ENCODE data around the gene FGL2.
"Not testable (repeated sequence)": the region's sequence is repeated elsewhere in the genome, so short reads cannot be mapped to it uniquely, and the experiment has no call there.

The FGL2 gene

DNA sequence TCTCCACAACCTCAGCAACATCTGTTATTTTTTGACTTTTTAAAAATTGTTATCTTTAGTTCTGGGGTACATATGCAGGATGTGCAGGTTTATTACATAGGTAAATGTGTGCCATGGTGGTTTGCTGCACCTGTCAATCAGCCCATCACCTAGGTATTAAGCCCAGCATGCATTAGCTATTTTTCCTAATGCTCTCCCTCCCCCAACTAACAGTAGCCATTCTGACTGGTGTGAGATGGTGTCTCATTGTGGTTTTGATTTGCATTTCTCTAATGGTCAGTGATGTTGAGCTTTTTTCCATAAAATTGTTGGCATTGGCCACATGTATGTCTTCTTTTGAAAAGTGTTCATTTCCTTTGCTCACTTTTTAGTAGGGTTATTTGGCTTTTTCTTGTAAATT, 29.2 kb upstream of the FGL2 start:
- H3K27ac ChIP-seq (ENCODE audit: insufficient read depth in 1 of 2, low read depth in 1 of 2, low read length in 2 of 2, poor library complexity in 1 of 2, severe bottlenecking in 2 of 2); H3K27me3 ChIP-seq (replicated peaks in 2 of 5; ENCODE audit: control insufficient read depth in 4 of 5, insufficient read depth in 5 of 5, low read length in 4 of 5); POLR2A ChIA-PET; DNase-seq; H3K4me1 ChIP-seq (ENCODE audit: control extremely low read depth in 1 of 4, control insufficient read depth in 4 of 4, insufficient read depth in 4 of 4, low read length in 3 of 4); H3K36me3 ChIP-seq (ENCODE audit: control insufficient read depth in 4 of 4, insufficient read depth in 4 of 4, low read length in 3 of 4); H3K4me3 ChIP-seq (ENCODE audit: control insufficient read depth in 1 of 7, extremely low read depth in 1 of 7, insufficient read depth in 4 of 7, low read depth in 2 of 7, low read length in 6 of 7): not testable (repeated sequence)
- peaks cover 0 to 16% (median 0%) of the 10 kb centered on the region in 5 experiments for H3K9me3 ChIP-seq (ENCODE audit: control extremely low read depth in 1 of 5, control insufficient read depth in 4 of 5, insufficient read depth in 2 of 5, low read depth in 1 of 5, low read length in 4 of 5)
- CTCF ChIA-PET: interaction anchor here (1.0 kb wide), 1 partner anchor 38 kb away, joined by 3 read pairs; no protein-coding TSS in a partner anchor

- no peaks in the 10 kb centered on the region for H3K36me3 ChIP-seq (ENCODE audit: control insufficient read depth in 4 of 4, insufficient read depth in 4 of 4, low read length in 3 of 4)
- H3K27me3 ChIP-seq (replicated peaks in 2 of 5; ENCODE audit: control insufficient read depth in 4 of 5, insufficient read depth in 5 of 5, low read length in 4 of 5): no peaks in the 10 kb centered on the region
- H3K9me3 ChIP-seq (ENCODE audit: control extremely low read depth in 1 of 5, control insufficient read depth in 4 of 5, insufficient read depth in 2 of 5, low read depth in 1 of 5, low read length in 4 of 5): peaks cover 0 to 16% (median 0%) of the 10 kb centered on the region in 5 experiments
- no CpG with 5 or more reads among the region's 1 CpG for WGBS (ENCODE audit: insufficient coverage)
- H3K4me1 ChIP-seq (ENCODE audit: control extremely low read depth in 1 of 4, control insufficient read depth in 4 of 4, insufficient read depth in 4 of 4, low read length in 3 of 4): peaks cover 0 to 18% (median 9%) of the 10 kb centered on the region in 4 experiments
- no peak for DNase-seq
- no peak overlapping the region for H3K4me3 ChIP-seq (ENCODE audit: control insufficient read depth in 1 of 7, extremely low read depth in 1 of 7, insufficient read depth in 4 of 7, low read depth in 2 of 7, low read length in 6 of 7)
- no peak overlapping the region for H3K27ac ChIP-seq (ENCODE audit: insufficient read depth in 1 of 2, low read depth in 1 of 2, low read length in 2 of 2, poor library complexity in 1 of 2, severe bottlenecking in 2 of 2)
- CTCF ChIA-PET: interaction anchor here (1.4 to 1.9 kb wide), 2 partner anchors 13 to 21 kb away, joined by 4 to 7 read pairs; no protein-coding TSS in a partner anchor
- POLR2A ChIA-PET: no interaction called here
Measured at GRCh38 chr7:77226357-77226839, 26.8 kb upstream of the FGL2 start.

DNA sequence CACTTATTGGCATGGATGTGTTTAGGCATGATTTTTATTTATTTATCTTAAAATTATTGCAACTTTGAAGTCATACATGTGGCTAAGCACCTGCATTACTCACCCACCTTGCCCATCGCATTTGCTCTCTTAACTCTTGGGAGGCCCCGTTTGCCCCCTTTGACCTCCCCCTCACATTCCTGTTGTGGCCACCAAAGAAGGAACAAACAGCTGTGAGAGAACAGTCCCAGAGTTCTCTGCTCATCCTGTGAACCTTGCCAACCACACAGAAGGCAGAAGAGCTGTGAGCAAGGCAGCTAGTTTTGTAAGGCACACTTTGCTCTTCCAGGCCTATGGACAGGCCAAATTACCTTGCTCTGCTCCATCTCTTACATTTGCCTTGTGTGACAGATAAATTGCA, 23.6 kb upstream of the FGL2 start:
- no peaks in the 10 kb centered on the region for H3K36me3 ChIP-seq (ENCODE audit: control insufficient read depth in 4 of 4, insufficient read depth in 4 of 4, low read length in 3 of 4)
- DNase-seq: peak in 2 of 3 donors; percentile 15 to 17
- ChIA-PET CTCF (no interaction called here), POLR2A (no interaction called here)
- no peaks in the 10 kb centered on the region for H3K27me3 ChIP-seq (replicated peaks in 2 of 5; ENCODE audit: control insufficient read depth in 4 of 5, insufficient read depth in 5 of 5, low read length in 4 of 5)
- H3K4me3 ChIP-seq (ENCODE audit: control insufficient read depth in 1 of 7, extremely low read depth in 1 of 7, insufficient read depth in 4 of 7, low read depth in 2 of 7, low read length in 6 of 7): no peak overlapping the region
- H3K9me3 ChIP-seq (ENCODE audit: control extremely low read depth in 1 of 5, control insufficient read depth in 4 of 5, insufficient read depth in 2 of 5, low read depth in 1 of 5, low read length in 4 of 5): peaks cover 0 to 8% (median 0%) of the 10 kb centered on the region in 5 experiments
- H3K27ac ChIP-seq (ENCODE audit: insufficient read depth in 1 of 2, low read depth in 1 of 2, low read length in 2 of 2, poor library complexity in 1 of 2, severe bottlenecking in 2 of 2): peak overlapping the region in 1 of 2 experiments; percentile 35
- 11% methylated on average over 2 of the region's 2 CpGs for WGBS (ENCODE audit: insufficient coverage)
- H3K4me1 ChIP-seq (ENCODE audit: control extremely low read depth in 1 of 4, control insufficient read depth in 4 of 4, insufficient read depth in 4 of 4, low read length in 3 of 4): peaks cover 0 to 18% (median 9%) of the 10 kb centered on the region in 4 experiments

GRCh38 chr7:77222819-77223218, 23.2 kb upstream of the FGL2 start:
- WGBS (ENCODE audit: insufficient coverage): no CpG with 5 or more reads among the region's 4 CpGs
- CTCF ChIA-PET: no interaction called here
- Histone ChIP-seq H3K36me3 (ENCODE audit: control insufficient read depth in 4 of 4, insufficient read depth in 4 of 4, low read length in 3 of 4) (no peaks in the 10 kb centered on the region), H3K27me3 (replicated peaks in 2 of 5; ENCODE audit: control insufficient read depth in 4 of 5, insufficient read depth in 5 of 5, low read length in 4 of 5) (no peaks in the 10 kb centered on the region), H3K4me3 (ENCODE audit: control insufficient read depth in 1 of 7, extremely low read depth in 1 of 7, insufficient read depth in 4 of 7, low read depth in 2 of 7, low read length in 6 of 7) (no peak overlapping the region), H3K4me1 (ENCODE audit: control extremely low read depth in 1 of 4, control insufficient read depth in 4 of 4, insufficient read depth in 4 of 4, low read length in 3 of 4) (peaks cover 0 to 18% (median 9%) of the 10 kb centered on the region in 4 experiments), H3K9me3 (ENCODE audit: control extremely low read depth in 1 of 5, control insufficient read depth in 4 of 5, insufficient read depth in 2 of 5, low read depth in 1 of 5, low read length in 4 of 5) (peaks cover 0 to 8% (median 0%) of the 10 kb centered on the region in 5 experiments), H3K27ac (ENCODE audit: insufficient read depth in 1 of 2, low read depth in 1 of 2, low read length in 2 of 2, poor library complexity in 1 of 2, severe bottlenecking in 2 of 2) (no peak overlapping the region)
- POLR2A ChIA-PET: no interaction called here
- DNase-seq: no peak

DNA sequence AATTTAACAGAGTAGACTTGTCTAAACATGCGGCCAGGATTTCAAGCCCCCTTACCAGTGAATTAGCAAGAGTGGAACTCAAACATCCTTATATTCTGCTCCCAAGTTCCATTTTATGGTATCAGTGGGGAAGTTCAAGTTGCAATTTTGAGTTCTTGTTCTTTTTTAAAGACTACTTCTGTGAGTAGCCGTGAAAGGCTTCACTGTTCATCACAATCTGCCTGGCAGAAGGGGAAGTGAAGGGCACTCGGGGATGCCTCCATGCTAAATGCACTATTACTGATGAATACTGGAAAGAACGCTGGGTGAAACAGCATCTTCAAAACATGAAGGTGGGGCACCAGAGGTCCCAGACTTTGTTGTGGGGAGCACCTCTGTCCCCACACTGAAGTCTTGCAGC, 22.4 kb upstream of the FGL2 start:
- Histone ChIP-seq H3K27me3 (replicated peaks in 2 of 5; ENCODE audit: control insufficient read depth in 4 of 5, insufficient read depth in 5 of 5, low read length in 4 of 5) (no peaks in the 10 kb centered on the region), H3K36me3 (ENCODE audit: control insufficient read depth in 4 of 4, insufficient read depth in 4 of 4, low read length in 3 of 4) (no peaks in the 10 kb centered on the region), H3K9me3 (ENCODE audit: control extremely low read depth in 1 of 5, control insufficient read depth in 4 of 5, insufficient read depth in 2 of 5, low read depth in 1 of 5, low read length in 4 of 5) (peaks cover 0 to 8% (median 0%) of the 10 kb centered on the region in 5 experiments), H3K27ac (ENCODE audit: insufficient read depth in 1 of 2, low read depth in 1 of 2, low read length in 2 of 2, poor library complexity in 1 of 2, severe bottlenecking in 2 of 2) (no peak overlapping the region), H3K4me1 (ENCODE audit: control extremely low read depth in 1 of 4, control insufficient read depth in 4 of 4, insufficient read depth in 4 of 4, low read length in 3 of 4) (peaks cover 0 to 18% (median 9%) of the 10 kb centered on the region in 4 experiments), H3K4me3 (ENCODE audit: control insufficient read depth in 1 of 7, extremely low read depth in 1 of 7, insufficient read depth in 4 of 7, low read depth in 2 of 7, low read length in 6 of 7) (no peak overlapping the region)
- ChIA-PET POLR2A (no interaction called here), CTCF (no interaction called here)
- DNase-seq: peak in 2 of 3 donors; percentile 22 to 31
- WGBS (ENCODE audit: insufficient coverage): 65% methylated on average over 3 of the region's 4 CpGs

GRCh38 chr7:77219701-77220331, 20.2 kb upstream of the FGL2 start:
- H3K4me3 ChIP-seq (ENCODE audit: control insufficient read depth in 1 of 7, extremely low read depth in 1 of 7, insufficient read depth in 4 of 7, low read depth in 2 of 7, low read length in 6 of 7); H3K27ac ChIP-seq (ENCODE audit: insufficient read depth in 1 of 2, low read depth in 1 of 2, low read length in 2 of 2, poor library complexity in 1 of 2, severe bottlenecking in 2 of 2); DNase-seq; H3K36me3 ChIP-seq (ENCODE audit: control insufficient read depth in 4 of 4, insufficient read depth in 4 of 4, low read length in 3 of 4); POLR2A ChIA-PET; H3K27me3 ChIP-seq (replicated peaks in 2 of 5; ENCODE audit: control insufficient read depth in 4 of 5, insufficient read depth in 5 of 5, low read length in 4 of 5); H3K9me3 ChIP-seq (ENCODE audit: control extremely low read depth in 1 of 5, control insufficient read depth in 4 of 5, insufficient read depth in 2 of 5, low read depth in 1 of 5, low read length in 4 of 5): not testable (repeated sequence)
- CTCF ChIA-PET: interaction anchor here (1.4 kb wide), 1 partner anchor 12 kb away, joined by 3 read pairs; no protein-coding TSS in a partner anchor
- peaks cover 0 to 18% (median 9%) of the 10 kb centered on the region in 4 experiments for H3K4me1 ChIP-seq (ENCODE audit: control extremely low read depth in 1 of 4, control insufficient read depth in 4 of 4, insufficient read depth in 4 of 4, low read length in 3 of 4)
- 97% methylated on average over 9 of the region's 10 CpGs for WGBS (ENCODE audit: insufficient coverage)

- DNase-seq: no peak
- no peak overlapping the region for H3K27ac ChIP-seq (ENCODE audit: insufficient read depth in 1 of 2, low read depth in 1 of 2, low read length in 2 of 2, poor library complexity in 1 of 2, severe bottlenecking in 2 of 2)
- ChIA-PET CTCF (interaction anchor here (1.2 kb wide), 1 partner anchor 18 kb away, joined by 3 read pairs; the partner anchor contains the start of gene FGL2), POLR2A (no interaction called here)
- WGBS (ENCODE audit: insufficient coverage): no CpG with 5 or more reads among the region's 2 CpGs
- H3K4me1 ChIP-seq (ENCODE audit: control extremely low read depth in 1 of 4, control insufficient read depth in 4 of 4, insufficient read depth in 4 of 4, low read length in 3 of 4): peaks cover 0 to 5% (median 0%) of the 10 kb centered on the region in 4 experiments
- no peaks in the 10 kb centered on the region for H3K27me3 ChIP-seq (replicated peaks in 2 of 5; ENCODE audit: control insufficient read depth in 4 of 5, insufficient read depth in 5 of 5, low read length in 4 of 5)
- peaks cover 0 to 8% (median 2%) of the 10 kb centered on the region in 5 experiments for H3K9me3 ChIP-seq (ENCODE audit: control extremely low read depth in 1 of 5, control insufficient read depth in 4 of 5, insufficient read depth in 2 of 5, low read depth in 1 of 5, low read length in 4 of 5)
- no peaks in the 10 kb centered on the region for H3K36me3 ChIP-seq (ENCODE audit: control insufficient read depth in 4 of 4, insufficient read depth in 4 of 4, low read length in 3 of 4)
- H3K4me3 ChIP-seq (ENCODE audit: control insufficient read depth in 1 of 7, extremely low read depth in 1 of 7, insufficient read depth in 4 of 7, low read depth in 2 of 7, low read length in 6 of 7): no peak overlapping the region
Measured at GRCh38 chr7:77217474-77218185, 18.0 kb upstream of the FGL2 start.

All from common myeloid progenitor, CD34-positive (primary cell).